NCI-H748 (cell line): ENCODE data around the gene EP400.

ENCODE experiments used
- DNase-seq: peaks from one replicate; lab custom pipeline; 2025; ENCODE audit not compliant: unreplicated experiment; lab: John Stamatoyannopoulos, UW

Gene EP400

DNA sequence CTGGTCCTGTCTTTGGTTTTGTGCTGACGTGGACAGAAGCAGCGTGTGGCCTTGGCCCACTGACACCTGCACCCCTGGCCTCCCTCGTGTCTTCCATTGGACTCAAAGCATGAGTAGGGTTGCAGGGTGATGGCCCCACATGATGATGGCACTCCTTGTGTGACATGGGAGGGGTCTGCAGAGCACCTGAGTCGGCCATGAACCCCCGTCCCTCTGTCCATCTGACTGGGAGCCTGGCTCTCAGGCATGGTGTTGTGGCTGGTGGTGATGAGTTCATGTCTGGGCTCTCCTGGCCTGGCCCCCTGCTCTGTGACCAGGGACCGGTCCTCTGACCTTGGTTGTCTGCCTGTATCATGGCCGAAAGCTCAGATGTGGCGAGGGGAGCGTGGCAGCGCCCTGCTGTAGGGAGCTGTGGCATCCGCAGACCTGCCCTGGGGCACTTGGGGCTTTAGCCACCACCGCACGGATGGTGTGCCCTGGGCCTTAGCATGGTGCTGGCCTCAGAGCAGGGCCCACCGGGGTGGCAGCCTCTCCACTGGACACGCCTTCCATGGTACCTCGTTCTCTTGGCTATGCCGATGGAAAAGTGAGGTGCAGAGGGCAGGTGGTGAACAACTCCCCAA lies 38.6 kb upstream of the EP400 start:
- DNase-seq = no peak

DNA sequence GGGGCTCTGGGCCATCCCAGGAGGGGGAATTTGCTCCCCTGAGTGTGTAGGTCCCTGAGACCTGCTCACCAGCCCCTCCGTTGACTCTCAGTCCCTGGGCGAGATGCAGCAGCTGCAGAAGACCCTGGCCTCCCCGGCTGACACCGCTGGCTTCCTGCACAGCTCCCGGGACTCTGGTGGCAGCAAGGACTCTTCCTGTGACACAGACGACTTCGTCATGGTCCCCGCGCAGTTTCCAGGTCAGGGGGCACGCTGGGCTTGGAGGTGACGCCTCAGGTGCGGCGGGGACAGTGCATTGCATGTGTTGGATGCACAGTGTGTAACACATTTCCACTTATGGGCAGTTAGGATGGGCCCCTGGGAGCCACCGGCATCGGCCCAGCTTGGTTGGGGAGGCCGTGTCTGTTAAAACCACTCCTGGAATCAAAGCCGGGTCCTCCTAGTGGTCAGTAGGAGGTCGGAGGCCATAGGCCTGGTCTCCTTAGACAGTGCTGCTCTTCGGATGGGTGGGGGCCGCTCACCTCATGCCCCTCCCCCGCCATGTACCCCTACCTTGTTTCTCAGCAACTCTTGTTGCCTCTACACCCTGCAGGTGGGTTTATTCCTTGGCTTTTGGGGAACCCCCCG lies 37.8 kb upstream of the EP400 start:
- no peak for DNase-seq

DNA sequence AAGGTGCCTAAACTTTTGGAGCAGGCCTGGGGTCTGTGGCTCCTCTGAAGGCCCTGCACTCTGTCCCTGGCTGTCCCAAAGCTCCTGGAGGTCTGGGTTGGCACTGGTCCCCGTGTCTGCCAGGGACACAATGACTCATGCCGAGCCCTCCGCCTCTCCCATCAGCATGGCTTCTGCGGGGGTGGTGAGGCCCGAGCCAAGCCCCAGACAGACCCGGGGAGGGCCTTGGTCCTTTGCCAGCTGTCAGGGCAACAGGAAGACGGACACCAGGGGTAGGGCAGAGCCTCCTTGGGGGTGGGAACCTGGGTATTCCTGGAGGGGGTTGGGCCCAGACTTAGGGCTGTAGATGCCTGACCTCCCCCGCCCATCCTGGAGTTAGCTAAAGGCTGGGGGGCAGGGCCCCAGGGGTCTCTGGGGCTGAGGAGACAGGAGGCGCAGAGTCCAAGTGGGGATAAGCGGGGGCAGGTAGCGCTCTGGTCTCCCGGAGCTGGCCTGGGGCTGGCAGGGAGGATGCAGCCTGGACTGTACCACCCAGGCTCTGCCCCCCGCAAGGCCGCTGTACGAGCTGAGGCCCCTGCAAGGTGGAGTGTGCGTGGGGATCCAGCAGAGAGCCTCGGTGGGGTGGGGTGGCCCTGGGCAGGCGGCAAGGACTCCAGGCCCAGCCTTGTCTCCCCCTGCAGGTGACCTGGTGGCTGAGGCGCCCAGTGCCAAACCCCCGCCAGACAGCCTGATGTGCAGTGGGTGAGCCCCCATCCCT lies 37.0 kb upstream of the EP400 start:
- no peak for DNase-seq

- DNase-seq = no peak
Measured at GRCh38 chr12:131913666-131914065, 36.1 kb upstream of the EP400 start.

GRCh38 chr12:131914179-131914702 lies 35.5 kb upstream of the EP400 start:
- DNase-seq = no peak

DNA sequence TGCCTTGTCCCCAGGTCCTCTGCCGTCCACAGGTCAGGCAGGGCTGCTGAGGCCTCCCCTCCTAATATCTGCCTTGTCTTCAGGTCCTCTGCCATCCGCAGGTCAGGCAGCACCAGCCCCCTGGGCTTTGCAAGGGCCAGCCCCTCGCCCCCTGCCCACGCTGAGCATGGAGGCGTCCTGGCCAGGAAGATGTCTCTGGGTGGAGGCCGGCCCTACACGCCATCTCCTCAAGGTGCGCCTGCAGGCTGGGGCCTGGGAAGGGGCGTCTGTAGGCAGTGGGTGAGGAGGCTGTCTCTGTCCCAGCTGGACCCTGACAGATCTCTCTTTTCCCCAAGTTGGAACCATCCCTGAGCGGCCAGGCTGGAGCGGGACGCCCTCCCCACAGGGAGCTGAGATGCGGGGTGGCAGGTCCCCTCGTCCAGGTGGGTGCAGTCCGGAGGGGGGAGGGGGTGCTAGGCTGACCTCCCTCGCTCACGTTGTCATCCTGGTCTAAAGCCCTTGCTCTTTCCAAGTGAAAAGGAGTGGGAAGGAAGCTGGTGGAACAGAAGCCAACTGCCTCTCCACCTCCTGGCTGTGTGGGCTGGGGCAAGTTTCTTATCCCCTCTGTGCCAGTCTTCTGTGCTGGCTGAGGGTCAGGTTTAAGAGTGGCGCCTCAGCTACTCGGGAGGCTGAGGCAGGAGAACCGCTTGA lies 34.6 kb upstream of the EP400 start:
- DNase-seq = no peak

DNA sequence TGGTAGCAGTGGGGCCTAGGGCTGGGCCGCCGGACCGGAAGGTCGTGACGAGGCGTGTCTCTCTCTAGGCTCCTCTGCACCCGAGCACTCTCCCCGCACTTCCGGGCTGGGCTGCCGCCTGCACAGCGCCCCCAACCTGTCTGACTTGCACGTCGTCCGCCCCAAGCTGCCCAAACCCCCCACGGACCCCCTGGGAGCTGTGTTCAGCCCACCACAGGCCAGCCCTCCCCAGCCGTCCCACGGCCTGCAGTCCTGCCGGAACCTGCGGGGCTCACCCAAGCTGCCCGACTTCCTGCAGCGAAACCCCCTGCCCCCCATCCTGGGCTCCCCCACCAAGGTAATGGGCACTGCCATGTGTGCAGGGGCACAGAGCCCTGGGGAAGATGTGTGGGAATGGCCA lies 33.9 kb upstream of the EP400 start:
- no peak for DNase-seq

DNA sequence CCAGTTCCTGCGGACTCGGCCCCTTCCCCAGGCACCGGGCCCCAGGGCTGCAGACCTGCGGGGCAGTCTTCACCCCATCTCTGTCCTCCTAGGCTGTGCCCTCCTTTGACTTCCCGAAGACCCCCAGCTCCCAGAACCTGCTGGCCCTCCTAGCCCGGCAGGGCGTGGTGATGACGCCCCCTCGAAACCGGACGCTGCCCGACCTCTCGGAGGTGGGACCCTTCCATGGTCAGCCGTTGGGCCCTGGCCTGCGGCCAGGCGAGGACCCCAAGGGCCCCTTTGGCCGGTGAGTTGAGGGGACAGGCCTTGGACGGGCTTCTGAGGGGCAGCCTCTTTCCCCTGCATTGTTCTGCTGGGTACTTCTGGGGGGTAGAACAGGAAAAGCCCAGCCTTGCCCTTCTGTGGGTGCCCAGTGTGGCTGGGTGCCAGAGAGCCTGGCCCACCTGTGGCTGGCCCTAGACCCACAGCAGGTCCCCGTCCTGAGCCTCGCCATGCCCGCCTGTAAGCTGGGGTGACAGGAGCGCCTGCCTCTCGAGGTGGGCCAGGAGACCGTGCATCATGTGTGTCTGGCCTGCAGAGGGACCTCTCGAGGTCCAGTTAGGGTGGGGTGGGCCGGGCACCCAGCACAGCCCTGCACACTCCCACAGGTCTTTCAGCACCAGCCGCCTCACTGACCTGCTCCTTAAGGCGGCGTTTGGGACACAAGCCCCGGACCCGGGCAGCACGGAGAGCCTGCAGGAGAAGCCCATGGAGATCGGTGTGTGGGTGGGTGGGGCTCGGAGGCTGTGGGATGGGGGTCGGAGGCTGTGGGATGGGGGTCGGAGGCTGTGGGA lies 33.2 kb upstream of the EP400 start:
- DNase-seq = no peak

- DNase-seq = no peak
Measured at GRCh38 chr12:131917139-131917710, 32.5 kb upstream of the EP400 start.

- no peak for DNase-seq
Measured at GRCh38 chr12:131917711-131918306, 31.9 kb upstream of the EP400 start.

DNA sequence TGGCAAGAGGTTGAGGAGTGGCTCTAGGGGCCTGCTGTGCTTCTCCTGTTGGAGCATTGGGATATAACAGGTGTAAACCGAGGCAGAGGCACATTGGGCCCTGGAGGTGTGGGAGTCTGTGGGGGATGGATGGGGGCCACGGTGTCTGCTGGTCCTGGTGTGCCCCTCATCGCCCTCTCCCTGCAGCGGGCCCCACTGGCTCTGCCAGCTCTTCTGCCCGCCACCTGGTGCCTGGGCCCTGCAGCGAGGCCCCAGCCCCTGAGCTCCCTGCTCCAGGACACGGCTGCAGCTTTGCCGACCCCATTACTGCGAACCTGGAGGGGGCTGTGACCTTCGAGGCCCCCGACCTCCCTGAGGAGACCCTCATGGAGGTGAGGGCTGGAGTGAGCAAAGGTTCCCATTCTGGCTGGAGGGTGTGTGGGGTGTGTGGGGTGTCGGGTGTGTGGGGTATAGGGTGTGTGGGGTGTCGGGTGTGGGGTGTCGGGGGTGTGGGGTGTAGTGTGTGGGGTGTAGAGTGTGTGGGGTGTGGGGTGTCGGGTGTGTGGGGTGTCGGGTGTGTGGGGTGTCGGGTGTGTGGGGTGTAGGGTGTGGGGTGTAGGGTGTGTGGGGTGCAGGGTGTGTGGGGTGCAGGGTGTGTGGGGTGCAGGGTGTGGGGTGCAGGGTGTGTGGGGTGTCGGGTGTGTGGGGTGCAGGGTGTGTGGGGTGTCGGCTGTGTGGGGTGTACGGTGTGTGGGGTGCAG lies 31.3 kb upstream of the EP400 start:
- DNase-seq = no peak

DNA sequence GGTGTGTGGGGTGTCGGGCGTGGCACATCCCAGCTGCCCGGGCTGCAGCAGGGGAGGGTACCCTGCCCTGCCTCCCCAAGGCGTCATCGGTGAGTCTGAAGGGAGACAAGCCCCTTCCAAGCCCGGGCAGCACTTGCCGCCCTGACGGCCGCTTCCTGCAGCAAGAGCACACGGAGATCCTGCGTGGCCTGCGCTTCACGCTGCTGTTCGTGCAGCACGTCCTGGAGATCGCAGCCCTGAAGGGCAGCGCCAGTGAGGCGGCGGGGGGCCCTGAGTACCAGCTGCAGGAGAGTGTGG lies 30.7 kb upstream of the EP400 start:
- no peak for DNase-seq

DNA sequence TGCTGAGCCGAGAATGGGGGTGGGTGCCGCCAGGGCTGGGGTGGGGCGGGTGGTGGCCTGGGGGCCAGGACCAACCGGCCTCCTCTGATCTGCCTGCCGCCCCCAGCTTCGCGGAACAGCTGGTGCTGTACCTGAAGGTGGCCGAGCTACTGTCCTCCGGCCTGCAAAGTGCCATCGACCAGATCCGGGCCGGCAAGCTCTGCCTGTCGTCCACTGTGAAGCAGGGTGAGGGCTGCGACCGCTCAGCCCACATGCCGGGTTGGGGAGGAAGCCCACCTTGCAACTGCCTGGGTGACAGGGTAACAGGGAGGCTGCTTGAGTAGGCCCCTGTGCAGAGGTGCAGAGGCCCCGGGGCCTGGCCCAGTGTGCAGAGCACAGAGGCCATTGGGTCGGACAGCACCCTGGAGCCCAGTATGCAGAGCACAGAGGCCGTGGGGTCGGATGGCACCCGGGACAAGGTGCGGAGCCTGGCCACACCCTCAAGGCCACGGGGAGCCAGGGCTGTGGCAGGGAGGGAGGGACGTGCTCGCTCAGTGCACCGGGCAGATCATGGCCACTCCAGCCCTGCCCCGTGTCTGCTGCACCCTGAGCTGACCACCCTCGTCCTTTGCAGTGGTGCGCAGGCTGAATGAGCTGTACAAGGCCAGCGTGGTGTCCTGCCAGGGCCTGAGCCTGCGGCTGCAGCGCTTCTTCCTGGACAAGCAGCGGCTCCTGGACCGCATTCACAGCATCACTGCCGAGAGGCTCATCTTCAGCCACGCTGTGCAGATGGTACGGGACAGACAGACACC lies 30.2 kb upstream of the EP400 start:
- DNase-seq = no peak

- no peak for DNase-seq
Measured at GRCh38 chr12:131920157-131920508, 29.6 kb upstream of the EP400 start.

DNA sequence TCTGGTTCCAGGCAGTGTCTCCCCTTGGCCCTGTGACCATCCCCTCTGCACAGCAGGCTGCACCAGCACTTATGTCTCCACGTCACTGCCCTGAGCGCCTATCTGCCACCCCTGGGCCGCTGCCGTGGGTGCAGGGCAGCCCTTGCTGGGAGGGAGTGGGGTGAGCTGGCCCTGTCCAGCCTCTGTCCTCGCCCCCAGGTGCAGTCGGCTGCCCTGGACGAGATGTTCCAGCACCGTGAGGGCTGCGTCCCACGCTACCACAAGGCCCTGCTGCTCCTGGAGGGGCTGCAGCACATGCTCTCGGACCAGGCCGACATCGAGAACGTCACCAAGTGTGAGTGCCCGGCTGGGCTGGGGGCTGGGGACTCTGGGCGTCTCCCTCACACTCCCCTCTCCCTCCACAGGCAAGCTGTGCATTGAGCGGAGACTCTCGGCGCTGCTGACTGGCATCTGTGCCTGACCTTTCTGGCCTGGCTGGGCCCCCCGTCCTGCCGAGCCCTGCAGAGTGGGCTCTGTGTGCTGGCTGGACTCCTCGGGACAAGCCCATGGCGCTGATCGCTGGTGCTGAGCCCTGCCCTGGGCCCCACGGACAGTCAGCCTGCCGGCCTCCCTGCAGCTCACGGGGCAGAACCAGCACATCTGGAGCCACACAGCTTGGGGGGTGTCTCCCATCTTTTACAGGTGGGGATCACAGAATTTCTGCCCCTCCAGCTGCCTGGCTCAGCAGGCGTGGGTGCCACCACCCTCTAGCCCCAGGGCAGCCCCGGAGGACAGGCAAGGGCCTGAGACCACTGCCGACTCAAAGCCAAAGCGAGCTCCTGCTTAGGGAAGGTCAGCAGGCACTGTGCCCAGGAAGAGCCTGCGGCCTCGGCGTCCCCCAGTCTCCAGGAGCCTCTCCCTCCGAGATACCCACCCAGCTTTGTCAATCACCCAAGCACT lies 28.6 kb upstream of the EP400 start:
- DNase-seq = no peak

DNA sequence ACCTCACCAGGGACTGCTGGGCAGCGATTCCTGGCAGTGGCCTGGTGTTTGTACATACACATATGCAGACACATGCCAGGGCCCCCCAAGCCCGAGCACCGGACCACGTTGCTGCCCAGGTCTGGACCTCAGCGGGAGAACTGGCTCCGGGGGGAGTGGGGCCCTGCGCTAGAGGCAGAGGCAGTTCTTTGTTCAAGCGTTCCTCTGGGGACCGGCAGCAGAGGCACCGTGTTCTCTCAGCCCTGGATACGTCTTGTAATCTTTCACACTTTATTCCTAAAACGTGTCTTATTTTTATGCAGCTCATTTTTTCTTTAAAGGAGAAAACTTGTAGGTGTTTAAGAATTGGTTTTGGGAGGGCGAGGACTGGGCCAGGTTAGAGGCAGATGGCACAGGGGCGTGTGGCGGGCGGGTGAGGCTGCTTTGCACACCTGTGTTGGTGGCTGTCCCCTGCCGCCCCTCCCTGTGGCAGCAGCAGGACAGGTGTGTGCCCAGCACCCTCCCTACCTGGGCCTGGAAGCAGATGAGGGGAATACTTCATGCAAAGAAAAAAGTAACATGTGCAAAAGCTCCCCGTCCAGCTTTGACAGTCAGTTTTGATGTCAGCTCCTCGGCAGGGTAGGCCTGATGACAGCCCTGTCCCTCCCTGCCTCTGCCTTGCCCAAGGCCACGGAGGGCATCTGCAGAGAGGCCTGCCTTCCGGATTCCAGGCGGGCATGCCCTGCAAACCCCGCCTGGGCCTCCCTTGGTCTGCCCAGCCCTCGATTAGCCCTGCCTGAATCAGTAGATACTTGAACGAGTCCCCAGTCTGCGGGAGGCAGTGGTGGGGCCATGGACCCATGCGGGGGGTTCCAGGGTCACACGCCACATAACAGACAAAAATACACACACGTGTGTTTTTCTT lies 27.6 kb upstream of the EP400 start:
- DNase-seq = no peak

GRCh38 chr12:131922772-131923171 lies 27.0 kb upstream of the EP400 start:
- DNase-seq = no peak
